ENCODE measurements around the gene MS4A6E. TPM values are rescaled to one million over a fixed set of nuclear protein-coding genes. Genes with fewer than 3 reads are reported as not detected.

Gene MS4A6E
- total RNA-seq, 1 donor from 2014 or later: not detected

GRCh38 chr11:60343094-60343704, 16.1 kb downstream of the MS4A6E start:
- no peak for DNase-seq (ENCODE audit: low read depth)
- no peaks in the 10 kb centered on the region for H3K36me3 ChIP-seq (ENCODE audit: control insufficient read depth, insufficient read depth, low read length)
- H3K4me3 ChIP-seq (ENCODE audit: low read depth, low read length): no peak overlapping the region
- TF ChIP-seq CTCF (IDR thresholded peaks at IDR 0.05; ENCODE audit: insufficient read depth, low read length, poor library complexity, severe bottlenecking): peak; percentile 48
- H3K27me3 ChIP-seq (ENCODE audit: control insufficient read depth, insufficient read depth, low read length): no peaks in the 10 kb centered on the region

- TF ChIP-seq CTCF (IDR thresholded peaks at IDR 0.05; ENCODE audit: insufficient read depth, low read length, poor library complexity, severe bottlenecking): no peak
- DNase-seq (ENCODE audit: low read depth): no peak
- H3K27me3 ChIP-seq (ENCODE audit: control insufficient read depth, insufficient read depth, low read length): no peaks in the 10 kb centered on the region
- H3K4me3 ChIP-seq (ENCODE audit: low read depth, low read length): no peak overlapping the region
- no peaks in the 10 kb centered on the region for H3K36me3 ChIP-seq (ENCODE audit: control insufficient read depth, insufficient read depth, low read length)
Observed at GRCh38 chr11:60344146-60344545, 17.1 kb downstream of the MS4A6E start.

GRCh38 chr11:60345489-60345888, 18.4 kb downstream of the MS4A6E start:
- Histone ChIP-seq H3K36me3 (ENCODE audit: control insufficient read depth, insufficient read depth, low read length) (no peaks in the 10 kb centered on the region), H3K4me3 (ENCODE audit: low read depth, low read length) (no peak overlapping the region), H3K27me3 (ENCODE audit: control insufficient read depth, insufficient read depth, low read length) (no peaks in the 10 kb centered on the region)
- TF ChIP-seq CTCF (IDR thresholded peaks at IDR 0.05; ENCODE audit: insufficient read depth, low read length, poor library complexity, severe bottlenecking): peak; percentile 35
- no peak for DNase-seq (ENCODE audit: low read depth)

GRCh38 chr11:60347084-60347797, 20.2 kb downstream of the MS4A6E start:
- TF ChIP-seq CTCF (IDR thresholded peaks at IDR 0.05; ENCODE audit: insufficient read depth, low read length, poor library complexity, severe bottlenecking): no peak
- no peak for DNase-seq (ENCODE audit: low read depth)
- Histone ChIP-seq H3K27me3 (ENCODE audit: control insufficient read depth, insufficient read depth, low read length) (no peaks in the 10 kb centered on the region), H3K36me3 (ENCODE audit: control insufficient read depth, insufficient read depth, low read length) (no peaks in the 10 kb centered on the region), H3K4me3 (ENCODE audit: low read depth, low read length) (no peak overlapping the region)

GRCh38 chr11:60348116-60348515, 21.1 kb downstream of the MS4A6E start:
- no peak for TF ChIP-seq CTCF (IDR thresholded peaks at IDR 0.05; ENCODE audit: insufficient read depth, low read length, poor library complexity, severe bottlenecking)
- Histone ChIP-seq H3K27me3 (ENCODE audit: control insufficient read depth, insufficient read depth, low read length) (no peaks in the 10 kb centered on the region), H3K36me3 (ENCODE audit: control insufficient read depth, insufficient read depth, low read length) (no peaks in the 10 kb centered on the region), H3K4me3 (ENCODE audit: low read depth, low read length) (no peak overlapping the region)
- no peak for DNase-seq (ENCODE audit: low read depth)

All from kidney epithelial cell (primary cell).